ENCODE measurements around the gene PTPN6. TPM values are rescaled to one million over a fixed set of nuclear protein-coding genes. Genes with fewer than 3 reads are reported as not detected.

PTPN6 gene
- total and polyA plus RNA-seq, 2 of the 8 experiments (the other 6 are each of a cell fraction or from before 2014, with no cell fraction given), result 16.3 to 28.4 TPM

GRCh38 chr12:6961695-6962284 is 10.6 kb downstream of the PTPN6 start (continued):
- TF ChIP-seq EZH2 (IDR thresholded peaks at IDR 0.05; ENCODE audit: low read depth, low read length, severe bottlenecking) (no peak), ASH2L (IDR thresholded peaks at IDR 0.05; ENCODE audit: low read length) (no peak), HDAC2 (IDR thresholded peaks at IDR 0.05; ENCODE audit: borderline replicate concordance in 1 of 2, low read depth in 2 of 2, low read length in 2 of 2) (peak in 1 of 2 experiments; percentile 13; a peak in 1 of 4 replicates), CHD7 (IDR thresholded peaks at IDR 0.05; ENCODE audit: insufficient replicate concordance, low read length) (no peak), RBBP5 (IDR thresholded peaks at IDR 0.05; ENCODE audit: borderline replicate concordance, low read depth, low read length) (no peak), JUND (IDR thresholded peaks at IDR 0.05; ENCODE audit: low read length) (no peak), PHF8 (conservative IDR thresholded peaks at IDR 0.05; ENCODE audit: low read depth, low read length) (no peak), CREB1 (IDR thresholded peaks at IDR 0.05) (peak; percentile 43; the same call in 1 of the 2 replicates), SIX5 (IDR thresholded peaks at IDR 0.05; ENCODE audit: low read depth, low read length) (no peak), RNF2 (IDR thresholded peaks at IDR 0.05; ENCODE audit: borderline replicate concordance, low read depth, low read length, missing control alignments, poor library complexity, severe bottlenecking) (no peak), SP4 (IDR thresholded peaks at IDR 0.05; ENCODE audit: low read length) (no peak)
